NK-92 treated with Interleukin-12 subunit alpha and Interleukin-12 subunit beta, amount 100 ng/mL, for 24 hours (cell line): ENCODE data around the gene OGN.

Source experiments
- DNase-seq: peaks from one replicate; lab custom pipeline; 2025; lab: John Stamatoyannopoulos, UW

Gene OGN

DNA sequence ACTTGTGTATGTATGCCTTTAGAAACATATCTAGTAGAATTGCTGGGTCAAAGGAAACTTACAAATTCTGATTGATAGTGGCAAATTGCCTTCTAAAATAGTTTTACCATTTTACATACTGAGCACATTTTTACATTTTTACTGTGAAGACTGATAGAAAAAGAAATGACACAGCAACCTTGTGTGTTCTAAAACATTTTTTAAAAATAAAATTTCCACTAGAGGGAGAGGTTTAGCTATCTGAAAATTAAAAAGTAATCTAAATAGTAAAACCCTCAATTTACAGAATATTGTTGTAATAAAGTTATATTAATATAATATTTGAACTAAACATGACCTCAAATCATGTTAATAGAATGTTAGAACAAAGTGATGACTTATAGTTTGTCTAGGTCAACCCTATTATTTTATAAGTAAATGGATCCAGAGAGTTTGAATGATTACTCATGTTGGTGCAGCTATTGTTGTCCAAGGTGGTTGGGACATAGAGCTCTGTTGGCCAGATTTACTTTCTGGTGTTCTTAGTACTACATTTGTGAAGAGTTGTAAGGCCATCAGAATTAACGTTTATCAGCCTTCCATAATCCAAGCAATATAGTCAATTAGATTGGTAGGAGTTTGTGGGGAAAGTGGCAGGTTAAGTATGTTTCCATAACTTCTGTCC is 61.4 kb downstream of the OGN start:
- no peak for DNase-seq

DNA sequence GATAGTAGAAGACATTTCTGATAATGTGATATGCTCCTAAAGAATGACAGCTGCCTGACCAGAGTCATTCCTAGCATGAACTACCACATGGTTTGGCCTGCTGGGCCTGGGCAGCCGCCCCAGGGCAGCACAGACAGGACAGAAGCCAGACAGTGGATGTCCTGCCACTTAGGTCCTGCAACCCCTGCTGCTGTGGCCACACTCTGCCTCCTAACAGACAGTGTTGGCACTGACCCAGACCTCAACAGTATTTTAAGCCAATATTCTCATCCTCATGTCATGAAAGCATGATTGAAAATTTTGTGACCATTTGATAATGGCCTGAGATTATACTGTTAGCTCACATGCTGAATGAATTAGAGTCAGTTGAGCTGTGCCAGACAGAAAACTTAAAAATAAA is 62.8 kb downstream of the OGN start:
- no peak for DNase-seq

DNA sequence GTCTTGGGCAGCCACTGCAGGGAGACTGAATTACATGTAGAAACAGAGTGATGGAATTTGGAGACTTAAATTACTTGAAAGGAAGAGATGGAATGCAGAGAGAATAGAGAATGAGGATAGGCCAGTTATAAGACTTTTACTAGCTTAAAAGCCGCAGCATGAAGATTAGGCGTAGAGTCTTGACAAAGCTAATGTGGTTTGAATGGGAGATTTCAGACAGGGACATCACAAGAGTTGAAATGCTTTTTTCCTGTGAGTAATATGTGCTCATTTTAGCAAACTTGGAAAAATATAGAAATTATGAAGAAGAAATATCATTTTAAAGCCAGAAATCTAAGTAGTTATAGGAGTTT is 71.1 kb downstream of the OGN start:
- no peak for DNase-seq
